WI38 (cell line): ENCODE results near the gene KDM6B.

ENCODE experiments used
- H3K4me3 ChIP-seq: 2 replicates; pipeline ENCODE4 v1.5.1; 2011; ENCODE audit warnings: low read depth, mild to moderate bottlenecking, control low read depth, low read length
- CTCF ChIP-seq: IDR thresholded peaks from 2 replicates; pipeline ENCODE4 v1.5.1; 2012; ENCODE audit warnings: low read depth, mild to moderate bottlenecking, control low read depth, low read length

The KDM6B gene

GRCh38 chr17:7823581-7824001 lies 10.4 kb upstream of the KDM6B start:
- TF ChIP-seq CTCF, result no peak

GRCh38 chr17:7824021-7824924 lies 9.7 kb upstream of the KDM6B start:
- no peak overlapping the region for H3K4me3 ChIP-seq
- TF ChIP-seq CTCF, result no peak

More at GRCh38 chr17:7823581-7824001, 10.4 kb upstream of the KDM6B start:
- H3K4me3 ChIP-seq, result no peak overlapping the region

GRCh38 chr17:7825206-7825990 lies 8.6 kb upstream of the KDM6B start:
- TF ChIP-seq CTCF, result no peak
- H3K4me3 ChIP-seq, result no peak overlapping the region

GRCh38 chr17:7830616-7831015 lies 3.4 kb upstream of the KDM6B start:
- H3K4me3 ChIP-seq, result no peak overlapping the region
- no peak for TF ChIP-seq CTCF

GRCh38 chr17:7831233-7831632 lies 2.8 kb upstream of the KDM6B start:
- TF ChIP-seq CTCF, result no peak
- no peak overlapping the region for H3K4me3 ChIP-seq

- no peak for TF ChIP-seq CTCF
- H3K4me3 ChIP-seq, result no peak overlapping the region
These were observed 1.6 kb upstream of the KDM6B start for GRCh38 chr17:7832431-7832830.
